Epithelial cell of proximal tubule (primary cell): ENCODE results near the gene PTPRD. TPM values are rescaled to one million over a fixed set of nuclear protein-coding genes. Genes with fewer than 3 reads are reported as not detected.

Source experiments
- DNase-seq: peaks from one replicate; pipeline ENCODE4 v3.0.0-alpha.2; 2011; ENCODE audit warnings: low read depth
- H3K4me3 ChIP-seq: 2 replicates; pipeline ENCODE4 v1.5.1; 2011; ENCODE audit warnings: low read depth, mild to moderate bottlenecking, low read length
- total RNA-seq: library from RNA; depleted of rRNA; stranded (reverse); fragments of >200 nt; gene quantifications from 2 replicates; pipeline ENCODE4 v1.2.3, GENCODE V29; 2015
- TF ChIP-seq, protein P1 (sequence below): conservative IDR thresholded peaks from 2 replicates; pipeline ENCODE4 v1.5.1; 2012; ENCODE audit warnings: low read depth, mild to moderate bottlenecking, low read length

PTPRD gene
- total RNA-seq, 1 donor from 2014 or later: 3.2 TPM

DNA sequence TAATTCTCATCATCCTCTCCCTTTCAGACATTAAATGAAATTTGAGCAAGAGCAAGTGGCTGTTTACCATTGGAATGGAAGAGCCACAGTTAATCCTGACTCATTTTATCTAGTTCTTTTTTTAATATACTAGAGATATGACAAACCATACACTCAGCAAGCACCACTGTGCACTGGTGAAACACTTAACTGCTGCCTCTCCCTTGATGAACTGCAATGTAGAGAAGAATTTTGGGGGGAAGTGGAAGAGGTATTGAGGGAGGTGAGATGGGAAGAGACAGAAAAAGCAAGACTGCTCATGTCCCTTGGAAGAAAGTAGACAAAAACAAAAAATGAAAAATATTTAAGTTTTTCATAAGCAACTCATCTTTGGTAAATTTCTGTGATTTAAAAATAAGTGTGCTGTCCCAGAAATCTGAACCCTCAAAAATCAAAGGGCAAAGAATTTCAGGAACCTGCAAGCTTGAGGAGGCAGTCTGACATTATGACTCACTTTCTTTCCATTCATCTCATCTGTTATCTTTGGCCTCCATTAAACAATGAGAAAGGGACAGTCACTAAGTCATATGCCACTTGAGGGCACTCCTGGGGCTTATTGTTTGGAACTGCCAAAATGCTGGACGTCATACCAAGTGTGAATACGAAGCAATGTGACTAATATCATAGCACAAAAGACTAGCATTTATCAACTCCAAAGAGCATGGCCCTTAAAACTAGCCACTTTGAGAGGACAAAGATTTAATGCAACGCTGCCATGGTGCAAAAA, 2246.5 kb downstream of the PTPRD start:
- DNase-seq: no peak
- H3K4me3 ChIP-seq: no peak overlapping the region
- TF ChIP-seq, protein P1, sequence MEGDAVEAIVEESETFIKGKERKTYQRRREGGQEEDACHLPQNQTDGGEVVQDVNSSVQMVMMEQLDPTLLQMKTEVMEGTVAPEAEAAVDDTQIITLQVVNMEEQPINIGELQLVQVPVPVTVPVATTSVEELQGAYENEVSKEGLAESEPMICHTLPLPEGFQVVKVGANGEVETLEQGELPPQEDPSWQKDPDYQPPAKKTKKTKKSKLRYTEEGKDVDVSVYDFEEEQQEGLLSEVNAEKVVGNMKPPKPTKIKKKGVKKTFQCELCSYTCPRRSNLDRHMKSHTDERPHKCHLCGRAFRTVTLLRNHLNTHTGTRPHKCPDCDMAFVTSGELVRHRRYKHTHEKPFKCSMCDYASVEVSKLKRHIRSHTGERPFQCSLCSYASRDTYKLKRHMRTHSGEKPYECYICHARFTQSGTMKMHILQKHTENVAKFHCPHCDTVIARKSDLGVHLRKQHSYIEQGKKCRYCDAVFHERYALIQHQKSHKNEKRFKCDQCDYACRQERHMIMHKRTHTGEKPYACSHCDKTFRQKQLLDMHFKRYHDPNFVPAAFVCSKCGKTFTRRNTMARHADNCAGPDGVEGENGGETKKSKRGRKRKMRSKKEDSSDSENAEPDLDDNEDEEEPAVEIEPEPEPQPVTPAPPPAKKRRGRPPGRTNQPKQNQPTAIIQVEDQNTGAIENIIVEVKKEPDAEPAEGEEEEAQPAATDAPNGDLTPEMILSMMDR: no peak

DNA sequence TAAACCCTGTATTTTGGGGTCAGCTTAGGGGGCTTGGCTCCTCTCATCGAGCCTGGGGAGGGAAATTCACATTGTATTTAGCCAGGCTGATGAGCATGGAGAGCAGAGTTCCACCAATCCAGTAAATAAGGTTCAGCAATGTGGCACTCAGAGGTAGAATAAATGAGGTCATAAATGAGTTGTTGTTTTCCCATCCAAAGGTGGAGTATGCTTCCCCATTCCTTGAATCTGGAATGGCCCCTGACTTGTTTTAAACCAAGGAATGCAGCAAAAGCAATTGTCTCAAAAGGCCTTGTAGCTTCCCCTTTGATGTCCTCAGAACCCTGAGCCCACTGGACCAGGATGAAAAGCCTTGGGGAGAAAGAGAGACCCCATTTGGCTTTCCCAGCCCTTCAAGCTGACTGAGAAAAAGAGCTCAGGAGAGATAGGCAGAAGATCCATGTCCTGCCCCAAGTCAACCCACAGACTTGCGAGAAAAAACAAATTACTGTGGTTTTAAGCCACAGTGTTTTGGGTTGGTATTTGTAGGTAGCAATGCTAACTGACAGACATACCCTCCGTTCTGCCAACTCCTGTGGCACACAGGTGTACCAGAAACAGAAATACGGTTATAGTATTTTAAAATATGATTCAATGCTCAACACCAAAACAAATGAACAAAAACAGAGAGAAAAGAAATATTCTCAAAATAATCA, 2247.2 kb downstream of the PTPRD start:
- TF ChIP-seq, protein P1: no peak
- no peak overlapping the region for H3K4me3 ChIP-seq
- no peak for DNase-seq

DNA sequence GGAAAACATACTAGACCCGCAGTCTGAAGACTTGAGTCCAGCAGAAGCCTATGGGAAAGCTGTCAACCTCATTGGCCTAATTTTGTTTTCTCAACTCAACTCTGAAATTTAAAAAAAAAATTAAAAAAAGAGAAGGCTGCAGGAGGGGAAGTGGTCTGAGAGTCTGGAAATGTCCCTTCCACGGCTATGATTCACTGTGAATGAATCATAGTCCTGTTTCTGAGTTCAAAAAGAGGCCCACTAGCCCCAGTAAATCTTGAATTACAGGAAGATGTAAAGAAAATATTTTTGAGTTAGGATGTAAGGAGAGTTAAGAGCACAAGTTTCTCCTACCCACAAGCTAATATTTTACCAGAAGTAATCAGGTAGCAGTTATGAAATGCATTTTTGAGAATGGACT, 2247.8 kb downstream of the PTPRD start:
- no peak overlapping the region for H3K4me3 ChIP-seq
- TF ChIP-seq, protein P1: no peak
- no peak for DNase-seq

- TF ChIP-seq, protein P1: no peak
- H3K4me3 ChIP-seq: no peak overlapping the region
- no peak for DNase-seq
Measured at GRCh38 chr9:8364026-8364752, 2248.6 kb downstream of the PTPRD start.

DNA sequence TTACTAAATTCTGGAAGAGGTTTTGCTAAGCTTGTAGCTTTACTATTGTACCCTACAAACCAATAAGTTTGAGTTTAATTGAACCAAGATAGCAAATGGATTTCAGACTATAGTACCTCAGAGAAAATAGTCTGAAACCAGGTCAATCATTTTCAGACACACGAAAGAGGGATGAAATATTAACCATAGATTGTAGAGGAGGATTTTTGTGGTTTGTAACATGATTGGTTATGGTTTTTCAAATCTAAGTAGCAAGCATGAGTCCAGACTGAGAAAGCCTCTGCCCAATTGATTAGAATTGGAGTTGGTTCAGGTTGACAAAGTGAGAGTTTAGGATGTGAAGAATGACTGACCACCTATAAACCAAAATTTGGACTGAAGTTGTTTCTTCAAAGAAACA, 2250.6 kb downstream of the PTPRD start:
- DNase-seq: no peak

DNA sequence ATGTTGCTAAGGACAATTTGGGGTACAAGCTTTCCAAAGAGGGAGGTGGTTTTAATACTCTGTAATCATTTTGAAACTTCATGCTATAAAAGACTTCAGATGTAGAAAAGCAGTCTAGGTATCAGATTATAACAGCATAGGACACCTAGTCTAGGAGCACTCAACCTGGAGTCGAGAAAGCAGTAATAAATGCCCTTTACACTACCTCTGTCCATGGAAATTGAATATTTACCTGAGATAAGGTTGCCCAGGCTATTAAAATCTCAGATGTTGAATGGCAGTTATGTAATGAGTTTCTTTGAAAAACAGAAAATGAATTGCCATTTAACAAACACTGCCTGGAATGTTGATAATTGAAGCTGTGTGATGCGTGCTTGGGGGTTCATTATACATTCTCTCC, 2251.4 kb downstream of the PTPRD start:
- TF ChIP-seq, protein P1: no peak
- no peak overlapping the region for H3K4me3 ChIP-seq
- DNase-seq: no peak

More for the DNA sequence above, 2250.6 kb downstream of the PTPRD start:
- H3K4me3 ChIP-seq: no peak overlapping the region
- TF ChIP-seq, protein P1: no peak
